HL-60/S4 (cell line): ENCODE results near the gene GFRAL.

Experiments
- in situ Hi-C: fragments of 300-500 bp; cut with MboI; formaldehyde crosslinking; loops from 2 replicates; pipeline ENCODE4 v1.14.3; 2022; ENCODE audit warnings: low sequenced_read_pairs

GFRAL gene

DNA sequence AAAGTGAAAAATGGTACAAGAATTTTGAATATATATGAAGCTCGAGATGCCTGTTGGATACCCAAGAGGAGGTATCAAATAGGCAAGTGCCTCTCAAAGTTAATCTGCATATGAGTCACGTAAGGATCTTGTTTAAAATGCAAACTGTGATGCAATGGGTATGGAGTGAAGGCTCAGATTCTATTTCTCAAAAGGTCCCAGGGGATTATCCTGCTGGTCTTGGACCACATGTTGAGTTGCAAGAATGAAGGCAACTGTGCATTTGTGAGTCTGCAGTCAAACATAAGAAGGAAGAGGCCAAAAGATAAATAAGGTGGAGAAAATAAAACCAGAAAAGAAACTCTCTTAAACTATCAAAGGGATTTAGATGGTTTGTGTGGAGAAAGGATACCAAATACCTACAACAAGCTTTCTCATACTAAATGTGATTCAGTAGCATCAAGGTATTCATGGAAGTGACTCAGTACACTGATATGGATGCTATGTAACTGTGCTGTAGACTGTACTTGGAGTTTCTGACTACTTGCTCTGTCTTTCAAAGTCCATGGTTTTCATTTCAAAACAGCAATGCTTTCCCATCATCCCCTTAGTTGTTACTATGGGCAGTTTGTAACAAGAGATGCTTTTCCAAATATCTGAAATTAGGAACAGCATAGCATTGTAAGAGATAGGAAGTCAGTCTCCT is 106.3 kb downstream of the GFRAL start:
- in situ Hi-C loops, result no loop called here

DNA sequence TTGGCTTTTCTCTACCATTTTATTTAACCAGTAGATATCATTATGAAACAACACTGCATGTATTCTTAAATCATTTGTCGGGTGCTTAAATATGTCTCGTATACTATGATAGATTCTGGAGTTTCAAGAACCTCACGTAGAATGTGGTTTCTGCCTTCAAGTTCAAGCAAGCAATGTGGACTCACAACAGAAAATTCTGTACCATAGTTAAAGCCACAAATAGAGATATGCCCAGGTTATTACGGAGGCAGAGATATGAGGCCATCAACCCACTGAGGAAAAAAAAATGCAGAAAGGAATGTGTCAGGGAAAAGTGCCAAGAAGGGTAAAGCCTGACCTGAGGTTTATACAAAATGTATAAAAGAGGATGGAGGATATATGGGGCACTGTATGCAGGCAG is 109.9 kb downstream of the GFRAL start:
- in situ Hi-C loops, result no loop called here

DNA sequence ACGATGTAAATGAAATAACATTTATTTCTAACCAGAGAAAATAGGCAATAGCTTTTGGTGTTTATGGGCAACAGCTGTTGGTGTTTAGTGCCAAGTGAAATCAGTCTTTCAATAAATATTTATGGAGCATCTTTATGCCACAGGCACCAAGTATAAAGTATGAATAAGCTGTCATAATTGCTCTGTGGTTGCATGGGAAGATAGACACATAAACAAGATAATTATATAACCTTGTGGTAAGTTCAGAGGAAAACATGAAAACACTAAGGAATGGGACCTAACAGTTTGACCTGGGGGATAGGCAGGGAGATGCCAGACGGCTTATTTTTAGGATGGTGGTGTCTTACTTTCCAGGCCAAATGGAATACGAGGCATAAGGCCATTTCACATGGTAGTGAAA is 110.9 kb downstream of the GFRAL start:
- in situ Hi-C loops, result no loop called here

GRCh38 chr6:55443238-55444134 is 116.2 kb downstream of the GFRAL start:
- in situ Hi-C loops, result no loop called here

GRCh38 chr6:55445648-55446204 is 118.5 kb downstream of the GFRAL start:
- in situ Hi-C loops, result no loop called here

DNA sequence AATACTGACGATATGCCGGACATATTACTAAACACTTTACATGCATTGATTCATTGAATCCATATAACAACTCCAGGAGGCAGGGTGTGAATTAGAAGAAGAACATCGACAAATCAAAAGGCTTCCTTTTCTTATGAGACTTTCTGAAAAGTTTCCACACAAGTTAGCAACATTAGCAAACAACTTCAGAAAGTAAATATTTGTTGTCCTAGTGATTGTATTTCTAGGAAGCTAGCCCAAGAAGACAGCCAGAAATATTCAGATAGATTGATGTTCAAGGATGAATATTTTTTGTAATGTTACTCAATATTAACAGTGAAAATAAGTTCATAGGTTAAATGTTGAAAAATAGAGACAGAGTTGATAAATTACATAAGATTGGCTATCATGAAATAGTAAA is 120.6 kb downstream of the GFRAL start:
- in situ Hi-C loops, result no loop called here

GRCh38 chr6:55448451-55448850 is 121.2 kb downstream of the GFRAL start:
- in situ Hi-C loops, result no loop called here

DNA sequence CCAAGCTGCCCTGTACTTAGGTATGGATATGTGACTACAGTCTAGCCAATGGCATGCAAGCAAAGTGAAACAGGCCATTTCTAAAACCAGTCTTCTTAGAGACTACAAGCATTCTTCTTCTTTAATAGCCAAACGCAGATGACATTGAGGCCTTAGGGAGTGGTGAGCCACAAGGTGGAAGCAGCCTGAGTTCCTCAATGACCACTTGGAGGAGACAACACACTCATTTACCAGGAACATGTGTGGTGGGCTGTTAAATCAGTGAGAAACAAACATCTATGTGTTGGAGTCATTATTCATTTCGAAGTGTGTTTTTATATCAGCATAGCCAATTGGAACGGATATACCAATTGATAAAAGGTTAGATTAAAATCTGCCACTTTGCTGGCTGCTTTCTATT is 122.0 kb downstream of the GFRAL start:
- in situ Hi-C loops, result no loop called here

- in situ Hi-C loops, result no loop called here
Measured at GRCh38 chr6:55450005-55450404, 122.7 kb downstream of the GFRAL start.
